ENCODE measurements around the gene PAPSS1.
"Not testable (repeated sequence)": the region's sequence is repeated elsewhere in the genome, so short reads cannot be mapped to it uniquely, and the experiment has no call there.

Gene PAPSS1

DNA sequence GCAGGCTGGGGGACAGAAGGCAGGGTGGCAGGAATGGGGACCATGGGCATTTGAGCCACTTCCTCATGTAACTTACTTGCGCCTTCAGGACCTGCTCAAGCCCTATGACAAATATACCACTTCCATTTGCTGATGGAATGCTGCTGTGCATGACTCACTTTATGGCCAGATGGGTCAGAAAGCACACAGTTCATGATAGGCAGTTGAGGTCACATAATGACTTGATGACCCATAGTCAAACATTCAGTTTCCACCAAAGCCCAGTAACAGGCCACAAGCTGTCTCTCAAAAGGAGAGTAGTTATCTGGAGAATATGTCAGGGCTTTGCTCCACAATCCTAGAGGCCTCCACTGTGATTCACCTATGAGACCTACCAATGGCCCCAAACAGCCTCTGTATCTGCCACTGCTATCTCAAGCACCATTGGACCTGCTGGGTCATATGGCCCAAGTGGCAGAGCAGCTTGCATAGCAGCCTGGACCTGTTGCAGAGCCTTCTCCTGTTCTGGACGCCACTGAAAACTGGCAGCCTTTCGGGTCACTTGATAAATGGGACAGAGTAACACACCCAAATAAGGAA lies 5.3 kb upstream of the PAPSS1 start:
- no peak for DNase-seq

DNA sequence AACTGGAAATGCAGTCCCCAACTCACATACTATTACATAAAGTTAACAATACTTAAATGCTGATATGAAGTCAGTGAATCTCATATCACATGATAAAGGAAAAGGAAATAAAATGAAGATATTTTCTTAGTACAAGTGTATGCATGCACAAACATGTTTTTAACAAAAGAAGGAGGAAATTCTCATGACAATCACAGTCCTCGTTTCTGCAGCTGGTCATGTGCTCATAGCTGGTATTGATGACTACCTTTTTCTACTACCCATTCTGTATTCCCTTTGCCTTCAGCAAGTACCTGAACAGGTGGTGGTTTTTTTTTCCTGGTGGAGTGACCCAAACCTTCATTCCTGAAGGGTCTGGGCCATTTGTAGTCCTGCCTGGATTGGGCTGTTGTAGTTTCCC lies 3.3 kb upstream of the PAPSS1 start:
- DNase-seq, result not testable (repeated sequence)

DNA sequence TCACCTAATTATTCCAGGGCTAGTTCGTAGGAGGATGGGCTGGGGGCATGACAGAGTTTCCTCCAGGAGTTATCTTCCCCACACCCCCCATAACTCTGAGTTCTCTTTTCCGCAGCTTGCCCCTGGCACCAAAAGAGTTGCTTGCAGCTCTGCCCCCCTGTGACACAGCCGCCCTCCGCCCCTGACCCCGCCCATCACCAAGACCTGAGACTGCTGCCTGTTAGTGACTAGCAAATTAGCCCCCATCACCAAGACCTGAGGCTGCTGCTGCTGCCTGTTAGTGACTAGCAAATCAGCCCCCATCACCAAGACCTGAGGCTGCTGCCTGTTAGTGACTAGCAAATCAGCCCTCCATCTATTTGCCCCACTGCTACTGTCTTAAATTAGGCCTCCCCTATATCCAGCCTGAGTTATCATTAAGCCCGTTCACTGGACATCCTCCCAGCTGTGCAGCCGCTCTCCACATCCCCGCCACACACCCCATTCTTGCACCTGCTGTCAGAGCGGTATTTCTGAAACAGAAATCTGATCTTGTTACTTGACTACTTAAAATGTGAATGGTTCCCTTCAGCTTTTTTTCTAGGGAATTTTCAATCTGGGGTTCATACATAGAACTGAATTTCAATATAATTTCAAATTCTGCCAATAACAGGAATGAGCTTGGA lies 1.5 kb upstream of the PAPSS1 start:
- no peak for DNase-seq

DNA sequence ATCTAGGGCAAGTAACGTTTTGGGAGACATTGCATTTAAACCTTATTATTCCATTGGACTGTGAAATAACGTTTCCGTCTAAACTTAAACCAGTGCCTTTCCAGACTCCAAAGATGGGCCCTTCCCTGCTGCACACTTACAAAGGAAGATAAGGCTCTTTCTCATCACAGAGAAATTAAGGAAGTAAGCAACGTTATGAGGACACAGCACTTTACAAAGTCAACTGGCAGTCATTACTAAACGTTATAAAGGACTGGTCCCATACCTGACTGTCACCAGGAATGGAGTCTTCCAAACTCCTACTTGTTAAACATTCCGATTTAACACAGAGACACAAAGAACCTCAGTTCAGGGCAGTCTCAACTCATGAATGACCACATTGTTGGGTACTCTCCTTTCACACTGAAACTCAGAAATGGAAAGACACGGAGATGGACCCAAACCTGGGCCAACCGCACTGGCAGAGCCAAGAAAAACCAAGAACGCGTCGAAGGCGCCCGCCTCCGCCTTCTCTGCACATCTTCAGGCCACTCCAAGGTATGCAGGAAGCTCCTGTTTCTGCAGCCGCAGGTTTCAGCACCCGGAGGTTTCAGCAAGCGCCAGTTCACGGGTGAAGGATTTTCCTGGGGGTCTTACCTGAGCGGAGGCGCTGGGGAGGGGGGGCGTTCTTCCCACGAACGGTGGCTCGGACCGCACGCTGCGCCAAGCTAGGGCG lies 670 bp downstream of the PAPSS1 start:
- DNase-seq, result no peak

DNA sequence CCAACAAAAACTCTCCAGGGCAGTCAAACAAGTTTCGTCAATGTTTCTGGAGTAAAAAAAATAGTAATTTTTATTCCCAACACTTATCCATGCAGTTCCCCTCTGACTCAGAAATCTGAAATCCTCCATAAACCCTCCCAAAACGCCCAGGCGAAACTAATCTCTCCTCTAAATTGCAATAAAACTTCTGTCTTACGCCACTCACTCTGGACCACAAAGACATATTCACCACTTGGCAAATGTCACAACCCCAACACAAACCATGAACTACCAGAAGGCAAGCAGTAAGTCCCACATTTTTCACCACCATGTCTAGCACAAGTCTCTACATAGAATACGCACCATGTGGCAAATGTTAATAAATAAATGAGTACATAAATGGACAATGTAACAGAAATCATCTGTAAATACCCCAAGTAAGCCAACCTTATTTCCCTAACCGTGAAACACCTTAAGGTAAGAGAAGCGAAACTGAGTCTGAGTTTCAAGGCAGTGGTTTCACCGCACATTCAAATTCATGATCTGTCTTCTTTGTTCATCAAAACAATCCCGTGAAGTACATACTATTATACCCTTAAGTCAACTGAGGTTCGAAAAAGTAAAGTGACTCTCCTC lies 1.6 kb downstream of the PAPSS1 start:
- no peak for DNase-seq

DNA sequence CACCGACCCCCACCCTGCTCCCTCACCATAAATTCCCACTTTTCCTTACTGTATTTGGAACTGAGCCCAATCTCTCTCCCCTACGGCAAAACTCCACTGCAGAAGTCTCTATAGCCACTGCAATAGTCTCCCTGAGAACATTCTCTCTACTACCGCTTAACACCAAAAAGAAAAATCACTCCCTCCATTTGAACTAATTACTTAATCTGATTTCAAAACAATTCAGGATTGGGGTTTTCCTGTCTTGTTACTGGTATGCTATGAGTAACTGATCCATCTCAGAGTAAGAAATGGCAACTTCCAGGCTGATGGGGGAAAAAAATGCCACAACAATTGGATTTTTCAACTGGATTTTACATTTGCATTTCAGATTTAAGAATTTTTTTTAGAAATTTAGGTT lies 5.8 kb downstream of the PAPSS1 start:
- no peak for DNase-seq

DNA sequence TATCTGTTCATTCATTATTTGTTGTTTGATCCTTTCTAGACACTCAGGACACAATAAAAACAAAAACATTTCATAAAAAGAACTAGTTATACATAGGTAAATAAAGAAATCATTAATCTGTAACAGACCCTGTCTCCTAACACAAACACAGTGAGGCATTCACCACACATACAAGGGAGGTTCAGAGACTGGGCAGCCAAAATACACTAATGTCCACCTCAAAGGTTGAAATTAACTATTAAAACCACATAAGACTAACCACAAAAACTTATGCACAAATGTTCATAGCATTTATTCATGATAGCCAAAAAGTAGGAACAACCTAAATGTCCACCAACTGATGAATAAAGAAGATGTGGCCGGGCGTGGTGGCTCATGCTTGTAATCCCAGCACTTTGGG lies 7.8 kb downstream of the PAPSS1 start:
- no peak for DNase-seq

DNA sequence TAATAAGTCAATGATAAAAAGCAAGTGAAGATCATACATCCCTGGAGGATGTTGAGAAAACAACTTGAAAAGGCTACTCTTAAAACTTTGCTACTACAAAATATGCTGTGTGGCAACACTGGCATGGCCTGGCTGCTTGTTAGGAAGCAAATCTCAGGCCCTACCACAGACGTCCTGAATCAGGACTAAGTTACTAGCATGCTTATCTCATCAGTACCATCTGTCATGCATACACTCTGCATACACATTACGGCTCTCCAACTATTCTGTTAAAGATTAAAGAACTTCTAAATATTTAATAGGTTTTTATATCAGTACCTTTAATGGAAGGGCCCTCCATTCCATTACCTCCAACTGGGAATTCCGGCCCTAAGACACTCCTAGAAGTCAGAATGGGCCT lies 8.2 kb downstream of the PAPSS1 start:
- DNase-seq, result no peak

DNA sequence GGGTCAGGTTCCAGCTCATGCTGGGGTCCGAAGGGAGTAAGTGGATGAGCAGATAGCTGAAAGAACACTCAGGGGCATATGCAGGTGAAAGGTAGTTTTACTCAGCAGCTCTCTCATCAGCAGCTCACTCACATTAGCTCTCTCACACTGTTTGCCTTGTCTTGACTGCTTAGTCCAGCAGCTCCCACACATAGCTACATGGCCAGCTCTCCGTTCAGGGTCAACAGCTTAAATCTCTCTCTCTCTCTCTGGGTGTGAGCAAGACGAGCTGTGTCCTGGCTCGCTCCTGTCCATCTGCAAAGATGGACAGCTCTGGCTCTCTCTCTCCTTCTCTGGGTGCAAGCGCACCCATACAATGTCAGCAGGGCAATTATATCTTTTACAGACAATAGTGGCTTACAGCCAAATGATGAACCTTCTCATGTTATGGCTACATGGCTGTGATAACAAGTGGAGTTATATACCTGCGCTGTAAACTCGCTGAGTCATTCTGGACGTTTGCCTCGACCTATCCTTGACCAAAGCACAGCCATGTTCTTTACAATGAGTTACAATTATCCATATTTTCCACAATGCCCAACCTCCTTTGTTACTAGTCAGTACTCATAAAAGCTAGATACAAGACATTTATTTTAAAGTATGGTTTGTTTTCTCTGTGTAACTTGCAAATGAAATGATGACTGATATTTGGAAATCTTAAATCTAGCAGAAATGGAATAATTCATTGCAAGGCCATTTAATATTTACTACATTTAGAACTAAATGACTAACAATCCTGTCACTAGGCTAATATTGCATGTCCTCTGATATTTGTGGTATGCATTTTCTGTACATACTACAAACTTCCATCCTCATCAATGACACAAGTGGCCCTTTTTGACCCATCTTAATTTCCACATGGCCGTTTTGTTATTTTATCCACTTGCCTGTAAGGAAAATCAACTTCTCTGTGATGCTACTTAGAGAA lies 9.3 kb downstream of the PAPSS1 start:
- DNase-seq, result no peak

DNA sequence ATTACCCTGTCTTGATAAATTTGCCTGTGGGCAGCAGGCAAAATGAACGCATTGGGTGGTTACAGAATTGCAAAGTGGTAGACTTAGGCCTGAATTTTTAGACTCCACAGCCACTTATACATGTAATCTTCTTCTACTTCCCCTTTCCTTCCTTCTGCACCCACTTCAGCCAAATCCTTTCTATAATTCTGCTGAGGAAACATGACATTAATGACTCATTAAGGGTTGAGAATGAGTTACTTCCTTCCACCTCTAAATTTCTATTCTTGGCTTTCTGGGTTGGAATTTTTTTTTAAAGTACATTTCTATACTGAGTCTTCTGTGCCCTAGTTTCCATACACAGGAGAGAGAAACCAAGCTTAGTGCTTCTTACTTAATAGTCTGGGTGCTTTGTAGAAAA lies 10.1 kb downstream of the PAPSS1 start:
- no peak for DNase-seq

DNA sequence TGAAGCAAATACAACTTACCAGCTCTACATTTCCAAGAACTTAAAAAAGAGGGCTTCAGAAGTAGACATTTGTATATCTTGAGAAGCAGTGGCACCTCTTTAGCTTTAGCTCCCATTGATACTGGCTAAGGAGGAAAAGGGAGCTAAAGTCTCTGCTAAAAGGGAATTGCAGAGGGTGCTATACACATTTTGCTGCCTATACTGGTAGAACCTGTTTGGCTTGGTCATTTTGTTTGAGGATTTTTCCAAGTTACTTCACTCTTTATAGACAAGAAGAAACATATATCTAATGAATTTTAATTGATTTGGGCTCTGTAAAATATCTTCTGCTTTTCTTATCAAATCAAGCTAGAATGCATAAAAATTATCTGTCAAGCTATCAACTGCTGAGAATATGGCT lies 11.8 kb downstream of the PAPSS1 start:
- no peak for DNase-seq

DNA sequence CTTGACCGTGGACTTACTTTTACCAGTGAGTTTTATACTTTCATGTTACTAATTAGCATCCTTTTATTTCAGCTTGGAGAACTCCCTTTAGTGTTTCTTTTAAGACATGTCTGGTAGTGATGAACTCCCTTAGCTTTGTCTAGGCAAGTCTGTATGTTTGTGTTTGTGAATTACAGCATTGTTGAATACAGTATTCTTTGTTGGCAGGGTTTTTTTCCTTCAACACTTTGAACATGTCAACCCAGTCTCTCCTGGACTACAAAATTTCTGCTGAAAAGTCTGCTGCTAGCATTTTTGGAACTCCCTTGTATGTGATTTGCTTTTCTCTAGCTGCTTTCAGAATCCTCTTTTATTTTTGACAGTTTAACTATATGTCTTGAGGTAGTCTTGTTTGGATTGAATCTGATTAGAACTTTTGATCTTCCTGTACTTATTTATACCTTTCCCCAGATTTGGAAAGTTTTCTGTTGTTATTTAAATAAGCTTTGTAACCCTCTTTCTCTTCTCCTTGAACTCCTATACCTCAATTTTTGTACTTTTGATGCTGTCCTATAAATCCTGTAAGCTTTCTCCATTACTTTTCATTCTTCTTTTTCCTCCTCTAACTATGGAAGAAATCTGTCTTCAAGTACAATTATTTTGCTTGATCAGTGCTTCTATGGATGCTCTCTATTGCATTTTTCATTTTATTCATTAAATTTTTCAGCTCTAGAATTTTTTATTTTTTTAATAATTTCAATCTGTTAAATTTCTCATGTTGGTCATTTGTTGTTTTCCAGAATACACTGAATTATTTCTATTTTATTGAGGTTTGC lies 14.1 kb downstream of the PAPSS1 start:
- DNase-seq, result no peak

DNA sequence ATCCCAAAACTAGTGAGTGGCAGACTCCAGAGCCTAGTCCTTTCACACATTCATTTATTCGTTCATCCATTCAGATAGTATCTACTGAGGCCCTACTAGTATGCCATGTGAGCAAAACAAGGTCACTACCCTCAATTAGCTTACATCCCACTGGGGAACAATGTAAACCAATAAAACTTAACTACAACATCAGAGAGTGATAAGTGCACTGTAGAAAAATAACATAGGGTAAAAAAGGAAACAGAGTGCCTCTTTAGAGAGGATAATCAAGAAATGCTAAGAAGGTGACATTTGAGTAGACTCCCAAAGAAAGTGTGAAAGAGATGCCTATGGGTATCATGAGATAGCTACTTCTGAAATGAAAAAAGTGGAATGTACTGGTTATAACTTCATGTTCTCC lies 18.5 kb downstream of the PAPSS1 start:
- no peak for DNase-seq

DNA sequence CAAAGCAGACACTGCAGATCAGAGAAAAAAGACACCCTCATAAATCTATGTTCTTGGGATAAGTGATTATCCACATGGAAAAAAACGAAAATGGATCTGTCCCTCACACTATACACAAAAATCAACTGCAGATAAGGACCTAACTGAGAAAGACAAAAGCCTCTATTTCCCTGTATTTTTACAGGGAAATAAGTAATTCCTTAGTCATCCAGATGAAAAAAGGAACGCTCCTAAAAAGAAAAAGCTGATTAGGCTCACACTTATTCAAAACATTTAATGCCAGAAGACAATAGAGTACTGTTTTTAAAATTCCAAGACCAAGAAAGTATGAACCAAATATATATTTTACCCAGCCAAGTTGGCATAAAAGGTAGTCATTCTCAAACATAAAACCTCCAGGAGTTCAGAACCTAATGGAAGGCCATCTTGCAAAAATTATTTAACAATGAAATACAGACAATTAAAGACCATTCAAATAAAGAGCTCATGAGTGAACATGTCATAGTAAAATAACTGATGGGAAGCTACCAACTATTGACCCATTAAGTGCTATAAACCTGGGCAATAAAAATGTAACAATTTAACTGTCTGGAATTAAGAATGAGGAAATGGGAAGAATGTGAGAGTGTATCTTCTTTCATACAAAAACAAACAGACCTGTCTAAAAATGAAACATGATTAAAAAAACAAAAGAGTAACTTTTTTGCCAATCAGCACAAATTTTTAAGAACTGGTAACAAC lies 20.4 kb downstream of the PAPSS1 start:
- no peak for DNase-seq

DNA sequence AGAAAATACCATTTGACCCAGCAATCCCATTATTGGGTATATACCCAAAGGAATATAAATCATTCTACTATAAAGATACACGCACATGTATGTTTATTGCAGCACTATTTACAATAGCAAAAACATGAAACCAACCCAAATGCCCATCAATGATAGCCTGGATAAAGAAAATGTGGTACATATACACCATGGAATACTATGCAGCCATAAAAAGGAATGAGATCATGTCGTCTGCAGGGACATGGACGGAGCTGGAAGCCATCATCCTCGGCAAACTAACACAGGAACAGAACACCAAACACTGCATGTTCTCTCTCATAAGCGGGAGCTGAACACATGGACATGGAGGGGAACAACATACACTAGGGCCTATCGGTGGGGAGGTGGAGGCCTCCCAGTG lies 23.8 kb downstream of the PAPSS1 start:
- not testable (repeated sequence) for DNase-seq

DNA sequence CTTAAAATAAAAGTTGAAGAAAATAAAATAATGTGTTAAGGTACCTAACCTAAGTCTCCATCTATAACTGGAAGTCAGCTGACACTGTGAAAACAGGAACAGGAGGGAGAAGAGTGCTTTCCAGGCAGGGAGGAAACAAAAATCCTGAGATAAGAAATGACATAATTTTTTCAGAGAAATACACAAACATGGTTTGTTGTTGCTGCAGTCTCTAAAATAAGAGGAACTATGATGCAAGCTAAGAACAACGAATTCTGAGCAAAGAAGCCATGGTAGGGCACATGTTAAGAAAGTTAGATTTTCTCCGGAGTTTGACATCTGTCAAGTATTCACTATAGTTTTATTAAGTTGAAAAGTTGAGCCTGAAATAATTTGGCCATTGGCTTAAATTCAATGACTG lies 26.9 kb downstream of the PAPSS1 start:
- no peak for DNase-seq

DNA sequence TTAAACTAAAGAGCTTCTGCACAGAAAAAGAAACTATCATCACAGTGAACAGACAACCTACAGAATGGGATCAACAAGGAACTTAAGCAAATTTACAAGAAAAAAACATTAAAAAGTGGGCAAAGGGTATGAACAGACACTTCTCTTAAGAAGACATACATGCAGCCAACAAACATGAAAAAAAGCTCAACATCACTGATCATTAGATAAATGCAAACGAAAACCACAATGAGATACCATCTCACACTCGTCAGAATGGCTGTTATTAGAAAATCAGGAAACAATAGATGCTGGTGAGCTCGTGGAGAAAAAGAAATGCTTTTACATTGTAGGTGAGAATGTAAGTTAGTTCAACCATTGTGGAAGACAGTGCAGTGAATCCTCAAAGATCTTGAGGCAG lies 27.8 kb downstream of the PAPSS1 start:
- DNase-seq, result no peak

DNA sequence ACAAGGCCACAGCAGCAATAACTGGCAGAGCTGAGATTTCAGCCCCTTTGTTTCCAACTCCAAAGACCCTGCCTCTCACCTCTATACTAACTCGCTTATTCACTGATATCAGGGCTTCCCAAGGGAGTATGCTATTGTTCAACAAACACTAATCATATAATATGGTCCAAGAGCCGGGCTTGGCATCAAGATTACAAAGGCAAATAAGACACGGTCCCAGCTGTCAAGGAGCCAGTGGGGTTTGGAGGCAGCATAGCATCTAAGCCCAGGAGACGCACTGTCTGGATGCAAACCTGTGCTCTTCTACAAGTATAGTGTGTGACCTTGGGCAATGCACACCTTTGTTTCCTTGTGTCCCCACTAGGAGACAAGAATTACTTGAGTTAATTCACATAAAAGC lies 28.7 kb downstream of the PAPSS1 start:
- DNase-seq, result no peak

DNA sequence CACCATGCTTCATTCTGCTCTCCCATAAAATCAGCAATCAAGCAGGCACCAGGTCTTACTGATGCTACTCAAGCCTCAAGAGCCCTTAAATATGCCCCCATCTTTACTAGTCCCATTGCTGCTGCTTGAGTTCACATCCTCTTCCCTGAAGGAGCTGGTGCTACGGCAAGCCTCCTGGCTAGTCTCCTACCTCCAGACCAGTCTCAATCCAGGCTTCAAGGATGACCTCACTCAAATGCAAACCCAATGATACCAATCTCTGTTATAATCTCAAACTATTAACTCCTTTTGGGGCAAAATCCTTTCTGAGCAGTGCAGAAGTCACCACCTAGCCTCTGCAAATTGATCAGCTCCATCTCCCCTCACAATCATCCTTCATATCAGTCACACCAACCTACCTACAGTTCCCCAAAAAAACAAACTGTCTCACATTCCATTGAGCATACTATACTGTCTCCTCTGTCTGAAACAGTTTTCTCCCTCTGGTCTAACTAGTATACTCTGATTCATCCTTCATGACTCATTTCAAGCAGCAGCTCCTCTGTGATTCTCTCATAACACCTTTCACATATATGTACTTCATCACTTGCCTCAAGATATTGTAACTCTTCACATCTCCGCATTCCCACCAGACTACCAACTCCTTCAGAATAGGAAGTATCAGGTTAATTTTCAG lies 30.0 kb downstream of the PAPSS1 start:
- DNase-seq, result no peak

DNA sequence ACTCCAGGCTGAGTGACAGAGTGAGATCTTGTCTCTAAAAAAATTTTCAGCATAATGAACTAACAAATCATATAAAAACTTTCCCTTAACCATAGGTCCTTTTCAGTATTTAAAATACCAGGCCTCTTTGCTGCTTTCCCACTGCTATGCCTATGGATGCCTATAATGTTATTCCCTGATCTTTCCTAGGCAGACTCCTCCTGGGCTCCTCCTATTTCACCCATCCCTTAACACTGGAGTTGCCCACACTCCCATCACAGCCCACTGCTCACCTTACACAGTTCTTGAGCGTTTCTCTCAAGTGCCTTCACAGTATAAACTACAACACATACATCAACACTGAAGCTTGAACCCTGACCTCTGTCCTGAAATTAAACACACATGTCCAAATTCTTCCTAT lies 31.6 kb downstream of the PAPSS1 start:
- DNase-seq, result no peak

DNA sequence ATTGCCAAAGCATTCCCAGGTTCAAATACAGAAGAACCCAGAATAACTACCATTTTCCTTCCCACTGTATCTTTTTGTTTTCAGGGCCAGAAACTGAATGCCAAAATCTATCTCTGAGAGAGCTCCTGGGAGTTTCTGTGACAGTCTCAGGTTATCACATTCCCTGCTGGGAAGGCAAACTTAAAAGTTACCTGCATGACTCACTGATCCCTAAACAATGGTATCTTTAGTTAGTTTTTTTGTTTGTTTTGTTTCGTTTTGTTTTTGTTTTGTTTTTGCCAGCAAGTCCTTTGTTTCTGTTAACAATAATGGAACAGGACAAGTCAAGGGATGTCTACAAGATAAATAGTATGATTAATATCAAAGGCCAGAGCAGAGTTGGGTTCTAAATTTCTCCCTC lies 34.3 kb downstream of the PAPSS1 start:
- no peak for DNase-seq
